Kidney epithelial cell (primary cell): Measurements from ENCODE around the gene DNAH14. TPM values are rescaled to one million over a fixed set of nuclear protein-coding genes. Genes with fewer than 3 reads are reported as not detected.

Experiments used
- DNase-seq: peaks from one replicate; pipeline ENCODE4 v3.0.0-alpha.2; 2010; ENCODE audit warnings: low read depth
- H3K27me3 ChIP-seq: 2 replicates; pipeline ENCODE4 v1.6.0; 2011; ENCODE audit warnings: low read length; ENCODE audit not compliant: control insufficient read depth, insufficient read depth
- H3K36me3 ChIP-seq: 2 replicates; pipeline ENCODE4 v1.5.1; 2011; ENCODE audit warnings: low read length; ENCODE audit not compliant: control insufficient read depth, insufficient read depth
- H3K4me3 ChIP-seq: 2 replicates; pipeline ENCODE4 v1.5.1; 2011; ENCODE audit warnings: low read depth, mild to moderate bottlenecking, control low read depth, low read length
- CTCF ChIP-seq: IDR thresholded peaks from 2 replicates; pipeline ENCODE4 v1.5.1; 2011; ENCODE audit warnings: mild to moderate bottlenecking, moderate library complexity, low read length, control low read depth, inconsistent platforms; ENCODE audit not compliant: insufficient read depth, poor library complexity, severe bottlenecking
- total RNA-seq: library from RNA; depleted of rRNA; stranded (reverse); fragments of >200 nt; gene quantifications from 2 replicates; pipeline ENCODE4 v1.2.3, GENCODE V29; 2015

Gene DNAH14
- total RNA-seq, 1 donor from 2014 or later, result 30.8 TPM

- Histone ChIP-seq H3K4me3 (no peak overlapping the region), H3K27me3 (no peaks in the 10 kb centered on the region), H3K36me3 (no peaks in the 10 kb centered on the region)
- no peak for DNase-seq
- no peak for TF ChIP-seq CTCF
Observed at GRCh38 chr1:224900062-224900630, 29.3 kb upstream of the DNAH14 start.

- no peak for TF ChIP-seq CTCF
- no peak overlapping the region for H3K4me3 ChIP-seq
- H3K36me3 ChIP-seq, result no peaks in the 10 kb centered on the region
- no peak for DNase-seq
- no peaks in the 10 kb centered on the region for H3K27me3 ChIP-seq
Observed at GRCh38 chr1:224901087-224901810, 28.2 kb upstream of the DNAH14 start.

- no peak for DNase-seq
- no peaks in the 10 kb centered on the region for H3K36me3 ChIP-seq
- H3K27me3 ChIP-seq, result peaks cover 2% of the 10 kb centered on the region
- no peak for TF ChIP-seq CTCF
- no peak overlapping the region for H3K4me3 ChIP-seq
Observed at GRCh38 chr1:224903955-224904354, 25.5 kb upstream of the DNAH14 start.

GRCh38 chr1:224906340-224906739 lies 23.1 kb upstream of the DNAH14 start:
- TF ChIP-seq CTCF, result no peak
- no peak overlapping the region for H3K4me3 ChIP-seq
- H3K27me3 ChIP-seq, result peaks cover 2% of the 10 kb centered on the region
- no peaks in the 10 kb centered on the region for H3K36me3 ChIP-seq
- no peak for DNase-seq

GRCh38 chr1:224911217-224911616 lies 18.3 kb upstream of the DNAH14 start:
- no peak for TF ChIP-seq CTCF
- DNase-seq, result no peak
- H3K27me3 ChIP-seq, result peaks cover 2% of the 10 kb centered on the region
- H3K36me3 ChIP-seq, result no peaks in the 10 kb centered on the region
- no peak overlapping the region for H3K4me3 ChIP-seq

- TF ChIP-seq CTCF, result no peak
- H3K36me3 ChIP-seq, result no peaks in the 10 kb centered on the region
- no peak overlapping the region for H3K4me3 ChIP-seq
- no peaks in the 10 kb centered on the region for H3K27me3 ChIP-seq
- DNase-seq, result no peak
Observed at GRCh38 chr1:224914292-224914900, 15.1 kb upstream of the DNAH14 start.
